Thyroid gland (tissue), 4 donors: Measurements from ENCODE around the gene PPP5C. TPM values are rescaled to one million over a fixed set of nuclear protein-coding genes. Genes with fewer than 3 reads are reported as not detected.

Experiments
- DNase-seq, 2 donors: peaks; one replicate each; pipeline ENCODE4 v3.0.0-alpha.2; 2019
- H3K27ac ChIP-seq, 3 donors: fragments of 200-600 bp; sonication (generic); 1 replicate in 2 of 3; 2 replicates in 1 of 3; pipeline ENCODE4 v1.5.1; 2016 to 2019; ENCODE audit warnings: mild to moderate bottlenecking in 1 of 3, moderate library complexity in 1 of 3
- H3K27me3 ChIP-seq: fragments of 200-600 bp; sonication (generic); one replicate; pipeline ENCODE4 v1.5.1; 2019
- H3K36me3 ChIP-seq, 2 donors: fragments of 200-600 bp; sonication (generic); one replicate each; pipeline ENCODE4 v1.5.1; 2016 to 2019
- H3K4me1 ChIP-seq, 2 donors: fragments of 200-600 bp; sonication (generic); one replicate each; pipeline ENCODE4 v1.5.1; 2017 to 2019
- H3K4me3 ChIP-seq, 3 donors: fragments of 200-600 bp; sonication (generic); replicated peaks in 1 of 3; 1 replicate in 2 of 3; 2 replicates in 1 of 3; pipeline ENCODE4 v1.5.1; 2016; ENCODE audit warnings: mild to moderate bottlenecking in 1 of 3
- H3K9me3 ChIP-seq: fragments of 200-600 bp; sonication (generic); one replicate; pipeline ENCODE4 v1.5.1; 2017
- POLR2A ChIP-seq, 2 donors: fragments of 450-650 bp; IDR thresholded peaks; one replicate each; pipeline ENCODE4 v1.6.1; 2017; ENCODE audit warnings: antibody characterized with exemption in 2 of 2, mild to moderate bottlenecking in 2 of 2, moderate library complexity in 1 of 2
- WGBS, 2 donors: methylation state at CpG; one replicate each; pipeline ENCODE4 v1.1.5; 2017; 5-methylcytosine and 5-hydroxymethylcytosine counted together
- intact Hi-C: fragments of 100-400 bp; cut with DNase I; formaldehyde crosslinking; loops from one replicate; pipeline ENCODE4 v1.15.1; 2023
- total RNA-seq, 4 donors: library from RNA; depleted of rRNA; stranded (reverse); fragments of >200 nt; gene quantifications; one replicate each; pipeline ENCODE4 v1.2.3, GENCODE V29; 2016
- TF ChIP-seq, protein P1 (sequence below), 6 experiments: fragments of 200-600 bp in 3 of 6; fragments of 450-650 bp in 3 of 6; sonication (generic) in 3 of 6; IDR thresholded peaks; one replicate each; pipeline ENCODE4 v1.5.1; 2016 to 2019; ENCODE audit warnings: antibody characterized with exemption in 6 of 6, mild to moderate bottlenecking in 2 of 6, inconsistent platforms in 1 of 6, moderate library complexity in 1 of 6

Gene PPP5C
- total RNA-seq, 4 donors from 2014 or later = 63.3 to 112 (median 80.7) TPM

DNA sequence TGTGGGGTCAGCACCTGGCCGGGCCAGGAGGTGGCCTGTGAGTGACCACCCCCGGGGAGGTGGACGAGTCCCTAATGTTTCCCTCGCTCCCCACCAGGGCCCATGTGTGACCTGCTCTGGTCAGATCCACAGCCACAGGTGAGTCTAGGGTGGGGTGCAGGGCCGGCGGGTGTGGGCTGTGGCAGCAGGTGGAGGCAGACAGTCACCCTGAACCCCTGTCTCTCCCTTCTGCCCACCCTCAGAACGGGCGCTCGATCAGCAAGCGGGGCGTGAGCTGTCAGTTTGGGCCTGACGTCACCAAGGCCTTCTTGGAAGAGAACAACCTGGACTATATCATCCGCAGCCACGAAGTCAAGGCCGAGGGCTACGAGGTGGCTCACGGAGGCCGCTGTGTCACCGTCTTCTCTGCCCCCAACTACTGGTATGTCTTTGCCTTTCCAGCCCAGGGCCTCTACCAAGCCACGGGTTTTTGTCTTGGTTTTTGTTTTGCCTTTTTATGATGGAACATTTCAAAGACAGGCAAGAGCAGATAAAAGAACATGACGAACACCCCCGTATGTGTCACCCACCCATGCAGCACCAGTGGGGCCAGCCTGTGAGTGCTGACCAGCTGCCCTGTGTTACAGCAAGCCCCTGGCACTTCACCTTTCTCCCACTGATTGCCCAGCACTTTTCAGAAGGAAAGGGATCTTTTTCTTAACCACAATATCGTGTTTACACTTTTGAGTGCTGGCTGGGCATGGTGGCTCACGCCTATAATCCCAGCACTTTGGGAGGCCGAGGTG is 41.6 kb downstream of the PPP5C start:
- WGBS, 2 donors = 91 to 93% methylated on average over 16 to 25 of the region's 25 CpGs
- H3K4me3 ChIP-seq = no peak overlapping the region
- no peaks in the 10 kb centered on the region for H3K27me3 ChIP-seq
- no peaks in the 10 kb centered on the region for H3K4me1 ChIP-seq
- no peak for TF ChIP-seq POLR2A (IDR thresholded peaks at IDR 0.05)
- TF ChIP-seq, protein P1, sequence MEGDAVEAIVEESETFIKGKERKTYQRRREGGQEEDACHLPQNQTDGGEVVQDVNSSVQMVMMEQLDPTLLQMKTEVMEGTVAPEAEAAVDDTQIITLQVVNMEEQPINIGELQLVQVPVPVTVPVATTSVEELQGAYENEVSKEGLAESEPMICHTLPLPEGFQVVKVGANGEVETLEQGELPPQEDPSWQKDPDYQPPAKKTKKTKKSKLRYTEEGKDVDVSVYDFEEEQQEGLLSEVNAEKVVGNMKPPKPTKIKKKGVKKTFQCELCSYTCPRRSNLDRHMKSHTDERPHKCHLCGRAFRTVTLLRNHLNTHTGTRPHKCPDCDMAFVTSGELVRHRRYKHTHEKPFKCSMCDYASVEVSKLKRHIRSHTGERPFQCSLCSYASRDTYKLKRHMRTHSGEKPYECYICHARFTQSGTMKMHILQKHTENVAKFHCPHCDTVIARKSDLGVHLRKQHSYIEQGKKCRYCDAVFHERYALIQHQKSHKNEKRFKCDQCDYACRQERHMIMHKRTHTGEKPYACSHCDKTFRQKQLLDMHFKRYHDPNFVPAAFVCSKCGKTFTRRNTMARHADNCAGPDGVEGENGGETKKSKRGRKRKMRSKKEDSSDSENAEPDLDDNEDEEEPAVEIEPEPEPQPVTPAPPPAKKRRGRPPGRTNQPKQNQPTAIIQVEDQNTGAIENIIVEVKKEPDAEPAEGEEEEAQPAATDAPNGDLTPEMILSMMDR (IDR thresholded peaks at IDR 0.05) = no peak
- peaks cover 46 to 59% of the 10 kb centered on the region in 2 donors for H3K36me3 ChIP-seq
- intact Hi-C loops = no loop called here
- H3K9me3 ChIP-seq = no peaks in the 10 kb centered on the region
- no peak for DNase-seq
- no peak overlapping the region for H3K27ac ChIP-seq

GRCh38 chr19:46390121-46390858 is 43.4 kb downstream of the PPP5C start:
- Histone ChIP-seq H3K27me3 (no peaks in the 10 kb centered on the region), H3K4me1 (no peaks in the 10 kb centered on the region), H3K4me3 (no peak overlapping the region), H3K27ac (no peak overlapping the region), H3K36me3 (peaks cover 34 to 44% of the 10 kb centered on the region in 2 donors), H3K9me3 (no peaks in the 10 kb centered on the region)
- intact Hi-C loops = loop anchor here (10.0 kb wide), 1 partner anchor 105 kb away; no protein-coding TSS in a partner anchor
- TF ChIP-seq, protein P1 (IDR thresholded peaks at IDR 0.05) = no peak
- TF ChIP-seq POLR2A (IDR thresholded peaks at IDR 0.05) = no peak
- no peak for DNase-seq
- 95 to 97% methylated on average over 6 to 15 of the region's 16 CpGs for WGBS, 2 donors

DNA sequence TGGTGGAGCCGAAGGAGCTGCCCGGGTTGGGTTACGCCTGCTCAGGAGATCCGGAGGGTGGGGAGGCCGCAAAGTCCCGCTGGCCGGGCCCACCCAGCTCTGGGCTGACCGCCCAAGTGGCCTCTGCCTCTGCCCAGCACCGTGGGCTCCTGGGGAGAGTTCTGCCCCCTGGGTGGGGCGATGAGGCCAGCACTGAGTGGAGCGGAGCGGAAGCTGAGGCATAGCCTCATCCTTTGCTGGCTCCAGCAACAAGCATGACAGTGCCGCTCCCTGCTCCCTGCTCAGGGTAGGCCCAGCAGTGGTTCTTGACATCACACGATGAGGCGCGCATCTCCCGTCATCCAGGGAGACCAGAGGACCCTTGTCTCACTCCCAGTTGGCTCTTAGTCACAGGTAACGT is 44.0 kb downstream of the PPP5C start:
- H3K4me3 ChIP-seq = no peak overlapping the region
- no peak for DNase-seq
- no peaks in the 10 kb centered on the region for H3K27me3 ChIP-seq
- no peaks in the 10 kb centered on the region for H3K4me1 ChIP-seq
- no peaks in the 10 kb centered on the region for H3K9me3 ChIP-seq
- TF ChIP-seq, protein P1 (IDR thresholded peaks at IDR 0.05) = no peak
- no peak for TF ChIP-seq POLR2A (IDR thresholded peaks at IDR 0.05)
- 92 to 94% methylated on average over 10 to 12 of the region's 18 CpGs for WGBS, 2 donors
- intact Hi-C loops = loop anchor here (10.0 kb wide), 1 partner anchor 106 kb away; no protein-coding TSS in a partner anchor
- peaks cover 34 to 44% of the 10 kb centered on the region in 2 donors for H3K36me3 ChIP-seq
- no peak overlapping the region for H3K27ac ChIP-seq

DNA sequence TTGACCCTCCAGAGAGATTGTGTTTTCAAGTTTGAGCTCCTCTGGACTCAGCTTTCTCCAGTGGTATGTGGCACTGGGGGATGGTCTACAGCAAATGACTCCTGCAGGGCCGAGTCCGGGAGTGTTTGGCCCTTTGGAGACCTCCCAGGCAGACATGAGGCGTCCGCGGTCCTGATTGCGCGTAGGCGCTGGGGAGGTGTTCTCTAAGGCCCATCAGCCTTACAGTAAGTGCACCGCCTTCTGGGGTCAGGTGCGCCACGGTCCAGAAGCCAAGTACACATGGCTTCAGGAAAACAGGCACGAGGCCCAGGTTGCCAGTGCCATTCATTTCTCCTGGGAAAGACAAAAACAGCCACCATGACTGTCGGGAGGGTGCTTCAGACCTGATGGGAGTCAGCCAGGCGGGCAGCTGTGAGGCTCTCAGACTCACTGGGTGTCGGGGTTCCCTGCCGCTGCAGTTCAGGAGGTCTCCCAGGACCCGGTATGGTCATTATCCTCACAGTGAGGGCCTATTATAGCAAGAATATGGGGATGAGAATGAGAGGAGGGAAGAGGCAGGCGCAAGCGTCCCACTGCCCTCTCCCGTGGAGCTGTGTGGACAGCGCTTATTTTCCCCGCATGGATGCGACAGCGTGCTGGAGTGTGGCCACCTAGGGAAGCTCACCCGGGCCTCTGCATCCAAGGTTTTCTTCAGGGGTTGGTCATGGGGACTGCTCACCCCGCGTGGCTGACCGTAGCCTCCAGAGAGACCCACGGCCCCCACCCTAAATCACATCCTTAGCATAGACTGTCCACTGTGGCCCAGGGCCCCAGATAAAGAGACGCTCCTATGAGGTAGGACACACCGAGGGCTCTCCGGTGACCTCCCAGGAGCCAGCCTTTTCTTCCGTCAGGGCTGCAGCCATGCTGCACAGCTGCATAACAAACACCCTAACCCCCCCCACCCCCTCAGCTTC is 44.7 kb downstream of the PPP5C start:
- Histone ChIP-seq H3K27me3 (no peaks in the 10 kb centered on the region), H3K27ac (no peak overlapping the region), H3K36me3 (peaks cover 34 to 43% of the 10 kb centered on the region in 2 donors), H3K4me3 (no peak overlapping the region), H3K4me1 (no peaks in the 10 kb centered on the region), H3K9me3 (no peaks in the 10 kb centered on the region)
- WGBS, 2 donors = 90 to 92% methylated on average over 16 to 31 of the region's 33 CpGs
- DNase-seq = no peak
- TF ChIP-seq, protein P1 (IDR thresholded peaks at IDR 0.05) = no peak
- TF ChIP-seq POLR2A (IDR thresholded peaks at IDR 0.05) = no peak
- intact Hi-C loops = loop anchor here (10.0 kb wide), 1 partner anchor 107 kb away; no protein-coding TSS in a partner anchor
